Ecto neural progenitor cell (in vitro differentiated cells): ENCODE measurements around the gene ARFGAP2.

ENCODE experiments used
- DNase-seq: peaks from one replicate; pipeline ENCODE4 v3.0.0-alpha.2; 2018; ENCODE audit warnings: low spot score

ARFGAP2 gene

DNA sequence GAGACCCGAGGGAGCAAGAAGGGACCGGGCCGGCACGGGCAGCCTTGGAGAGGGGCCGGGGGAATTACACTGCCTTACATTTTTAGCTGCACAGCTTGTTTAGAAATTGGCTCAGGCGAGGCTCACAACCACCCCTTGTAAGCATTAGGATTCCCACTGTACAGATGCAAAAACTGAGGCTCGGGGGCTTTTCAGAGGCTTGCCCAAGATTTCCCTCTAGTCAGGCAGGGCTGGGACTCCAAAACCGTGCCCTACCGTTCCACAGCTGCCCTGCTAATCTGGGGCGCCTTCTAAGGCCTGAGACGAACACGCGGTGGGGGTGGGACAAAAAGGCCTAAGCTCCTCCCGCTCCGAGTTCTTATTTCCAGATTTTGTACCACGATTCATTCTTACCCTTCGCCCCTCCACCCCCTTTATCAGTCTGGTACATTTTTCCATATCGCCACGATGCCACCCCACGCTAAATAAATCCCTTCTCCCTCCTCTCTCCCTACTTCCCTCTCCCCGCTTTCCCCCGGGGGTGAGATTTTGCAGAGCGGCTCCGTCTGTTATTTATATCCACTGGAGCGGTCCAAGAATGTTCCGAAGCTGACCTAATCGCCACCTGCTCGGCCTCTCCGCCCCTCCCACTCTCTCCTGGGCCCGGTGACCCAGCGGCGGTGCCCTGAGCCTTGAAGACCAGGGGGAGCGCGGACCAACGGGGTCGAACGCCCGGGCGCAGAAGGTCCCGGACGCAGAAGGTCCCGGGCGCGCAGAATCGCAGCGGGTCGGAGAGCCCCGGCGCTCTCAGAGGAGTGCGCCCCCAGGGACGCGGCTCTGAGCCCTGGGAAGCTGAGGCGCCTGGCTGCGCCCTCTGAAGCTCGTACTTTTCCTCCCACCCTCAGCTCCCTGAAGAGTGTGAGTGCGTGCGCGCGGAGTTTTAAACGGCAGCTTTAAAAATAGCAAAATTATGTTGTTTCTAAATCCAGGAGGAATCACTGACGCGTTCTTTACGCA is 10.3 kb upstream of the ARFGAP2 start:
- peak; percentile 68 for DNase-seq

DNA sequence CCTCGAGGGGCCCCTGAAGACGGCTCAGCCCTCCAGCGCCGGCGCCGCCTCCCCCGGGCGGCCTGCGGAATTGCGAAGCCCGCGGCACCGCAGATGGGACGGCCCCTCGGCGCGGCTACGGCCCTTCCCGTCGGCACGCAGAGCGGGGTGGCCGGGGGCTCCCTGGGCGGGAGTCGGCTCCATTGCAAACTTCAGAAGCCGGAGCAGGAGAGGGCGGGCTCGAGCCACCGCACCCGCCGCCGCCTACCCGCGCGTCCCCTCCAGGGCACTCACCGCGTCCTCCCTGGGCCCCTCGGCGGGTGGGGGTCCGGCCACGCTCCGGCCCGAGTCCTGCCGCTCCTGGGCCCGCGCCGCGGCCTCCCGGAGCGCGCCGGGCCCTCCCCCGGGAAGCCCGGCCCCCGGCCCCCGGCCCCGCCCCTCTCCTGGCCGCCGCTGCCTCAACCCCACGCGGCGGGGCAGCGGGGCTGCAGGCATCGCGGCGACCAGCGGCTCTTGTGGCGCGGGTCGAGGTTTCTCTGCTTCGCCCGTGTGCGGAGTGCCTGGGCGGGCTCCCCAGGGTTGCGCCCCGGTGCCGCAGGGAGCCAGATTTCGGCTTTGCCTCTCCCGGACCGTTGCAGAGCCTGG is 9.5 kb upstream of the ARFGAP2 start, which contains the start of gene PACSIN3:
PACSIN3 (minus strand) TSS at position 359 of the 624 bp plus-strand sequence. CDS start 3,707 bp downstream, outside the sequence.
- peak; percentile 80 for DNase-seq

DNA sequence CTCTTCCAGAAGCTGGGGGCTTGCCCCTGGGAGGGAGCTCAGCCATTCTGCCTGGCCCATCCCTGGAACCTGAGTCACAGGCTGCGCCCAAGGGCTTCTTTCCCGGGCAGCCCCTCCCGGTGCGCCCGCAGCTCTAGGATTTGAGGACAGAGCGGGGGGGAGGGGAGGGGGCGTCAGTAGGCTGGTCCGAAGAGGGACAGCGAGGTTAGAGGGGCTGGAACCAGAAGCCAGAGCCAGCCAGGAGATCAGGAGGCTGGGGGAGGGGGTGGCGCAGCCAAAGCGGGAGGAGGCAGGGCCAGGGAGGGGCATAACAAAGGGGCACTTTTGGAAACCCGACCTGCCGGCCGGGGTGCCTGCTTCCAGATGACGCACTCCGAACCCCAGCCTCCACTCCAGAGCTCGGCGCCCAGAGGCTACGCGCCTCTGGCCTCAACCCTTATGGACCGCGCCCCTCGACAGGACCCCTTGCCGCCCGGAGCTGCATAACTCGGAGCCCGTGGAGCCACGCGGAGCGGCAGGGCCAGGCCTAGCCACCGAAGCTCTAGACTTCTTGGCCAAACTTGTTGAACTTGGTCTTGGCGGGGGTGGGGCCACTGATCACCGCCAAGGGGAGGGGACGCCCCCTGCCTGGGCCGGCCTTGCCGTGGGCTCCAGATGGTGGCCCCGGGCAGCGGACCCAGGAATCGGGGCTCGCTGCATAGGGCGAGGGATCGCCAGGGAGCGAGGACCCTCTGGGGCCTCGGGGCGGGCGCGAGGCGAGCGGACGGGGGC is 8.8 kb upstream of the ARFGAP2 start:
- DNase-seq: peak; percentile 75

DNA sequence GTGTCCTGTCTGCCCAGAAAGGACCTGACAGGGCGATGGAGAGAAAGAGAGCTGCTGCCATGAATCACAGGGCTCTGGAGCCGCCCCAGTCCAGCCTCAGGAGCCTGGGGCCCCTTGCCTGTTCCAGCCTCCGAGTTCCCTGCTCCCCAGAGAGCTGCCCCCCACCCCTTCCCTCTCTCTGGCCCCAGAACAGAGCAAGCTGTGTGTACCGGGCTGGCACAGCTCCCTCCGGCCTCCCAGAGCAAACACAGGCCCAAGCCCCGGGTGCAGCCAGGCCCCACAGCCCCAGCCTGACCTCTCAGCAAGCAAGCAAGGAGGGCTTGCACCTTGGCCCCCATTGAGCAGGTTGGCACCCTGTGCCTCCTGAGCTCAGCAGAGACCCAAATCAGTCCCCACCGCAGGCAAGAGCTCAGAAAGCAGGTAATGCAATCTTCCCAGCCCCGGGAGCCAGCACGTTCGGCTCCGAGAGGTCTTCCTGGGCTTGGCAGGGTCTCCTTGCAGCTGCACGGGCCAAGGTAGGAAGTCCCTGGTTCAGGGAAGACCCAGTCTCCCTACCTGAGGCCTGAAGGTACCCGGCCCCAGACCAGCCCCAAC is 8.1 kb upstream of the ARFGAP2 start:
- no peak for DNase-seq

DNA sequence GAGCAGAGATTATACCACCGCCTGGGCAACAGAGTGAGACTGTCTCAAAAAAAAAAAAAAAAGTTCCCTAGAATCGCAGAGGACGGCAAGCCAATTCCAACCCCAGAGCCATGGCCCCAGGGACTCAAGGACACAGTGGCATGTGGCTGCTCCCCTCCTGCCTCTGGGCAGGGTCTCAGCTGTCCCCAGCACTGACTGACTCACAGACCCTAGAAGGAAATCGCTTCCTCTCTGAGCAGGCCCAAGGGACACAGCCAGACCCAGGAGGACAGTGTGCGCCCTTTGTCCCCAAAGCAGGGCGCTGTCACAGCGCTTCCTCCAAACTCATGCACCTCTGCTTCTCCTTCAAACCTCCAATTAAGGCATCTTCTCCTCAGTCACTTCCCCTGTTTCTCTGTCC is 7.3 kb upstream of the ARFGAP2 start:
- no peak for DNase-seq

DNA sequence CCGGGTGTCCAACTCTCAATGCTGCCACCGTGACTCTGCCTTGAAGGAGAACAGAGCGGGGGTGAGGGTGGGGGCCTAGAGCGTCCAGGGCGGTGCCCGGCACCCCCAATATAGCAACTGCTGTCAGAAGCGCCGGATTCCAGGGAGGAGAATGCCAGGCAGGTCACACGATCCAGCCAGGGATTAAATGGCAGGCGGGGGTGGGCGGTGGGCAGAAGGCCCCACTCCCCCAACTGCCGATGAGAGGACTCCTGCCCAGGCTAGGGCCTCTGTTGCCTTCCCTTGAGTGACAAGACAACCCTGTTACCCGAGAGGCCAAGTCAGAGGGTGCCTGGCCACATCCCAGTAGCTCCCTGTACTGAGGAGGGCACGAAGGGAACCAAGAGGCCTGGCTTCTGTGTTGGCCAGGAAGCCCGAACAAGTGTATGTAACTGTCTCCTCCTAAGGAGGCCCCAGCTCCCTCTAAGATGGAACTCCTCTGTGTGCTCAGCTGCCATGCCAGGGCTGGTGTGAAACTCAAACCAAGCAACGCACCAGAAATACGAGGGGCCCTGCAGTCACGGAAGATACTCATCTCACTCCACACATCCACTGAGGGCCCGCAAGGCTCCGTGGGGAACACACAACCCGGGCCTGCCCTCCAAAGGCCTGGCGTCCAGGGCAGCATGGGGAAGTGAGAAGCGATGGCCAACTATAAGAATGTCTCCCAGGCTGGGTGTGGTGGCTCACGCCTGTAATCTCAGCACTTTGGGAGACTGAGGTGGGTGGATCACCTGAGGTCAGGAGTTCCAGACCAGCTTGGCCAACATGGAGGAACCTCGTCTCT is 6.6 kb upstream of the ARFGAP2 start:
- no peak for DNase-seq

DNA sequence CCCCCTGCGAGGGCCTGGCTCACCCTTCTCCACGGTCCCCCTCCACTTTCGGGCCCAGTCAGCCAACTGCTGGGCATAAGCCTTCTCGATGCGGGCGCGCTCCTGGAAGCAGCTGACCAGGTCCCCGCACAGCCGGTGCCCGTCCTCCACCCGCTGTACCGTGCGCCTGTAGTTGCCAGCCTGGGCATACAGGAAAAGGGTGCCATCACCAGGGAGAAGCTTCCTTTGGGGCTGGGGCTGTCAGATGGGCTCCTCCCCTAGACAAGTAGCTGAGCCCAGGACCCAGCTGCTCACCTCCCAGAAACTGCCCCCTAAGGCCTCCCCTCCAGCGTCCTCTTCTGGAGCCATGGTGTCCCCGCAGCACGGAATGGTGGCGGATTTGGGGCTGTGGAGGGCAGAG is 5.7 kb upstream of the ARFGAP2 start:
- no peak for DNase-seq

DNA sequence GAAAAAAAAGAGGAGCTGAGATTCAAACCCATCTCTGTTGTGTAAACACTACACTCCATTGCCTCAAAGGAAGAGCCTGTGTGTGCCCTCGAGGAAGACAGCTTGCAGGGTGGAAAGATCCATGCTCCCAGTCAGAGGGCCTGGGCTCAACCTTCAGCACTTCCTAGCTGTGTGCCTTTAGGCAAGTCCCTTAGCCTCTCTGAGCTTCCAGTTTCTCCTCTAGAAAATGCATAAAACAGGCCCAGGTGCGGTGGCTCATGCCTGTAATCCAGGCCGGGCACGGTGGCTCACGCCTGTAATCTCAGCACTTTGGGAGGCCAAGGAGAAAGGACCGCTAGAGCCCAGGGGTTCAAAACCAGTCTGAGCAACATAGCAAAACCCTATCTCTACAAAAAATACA is 4.6 kb upstream of the ARFGAP2 start:
- DNase-seq: no peak

DNA sequence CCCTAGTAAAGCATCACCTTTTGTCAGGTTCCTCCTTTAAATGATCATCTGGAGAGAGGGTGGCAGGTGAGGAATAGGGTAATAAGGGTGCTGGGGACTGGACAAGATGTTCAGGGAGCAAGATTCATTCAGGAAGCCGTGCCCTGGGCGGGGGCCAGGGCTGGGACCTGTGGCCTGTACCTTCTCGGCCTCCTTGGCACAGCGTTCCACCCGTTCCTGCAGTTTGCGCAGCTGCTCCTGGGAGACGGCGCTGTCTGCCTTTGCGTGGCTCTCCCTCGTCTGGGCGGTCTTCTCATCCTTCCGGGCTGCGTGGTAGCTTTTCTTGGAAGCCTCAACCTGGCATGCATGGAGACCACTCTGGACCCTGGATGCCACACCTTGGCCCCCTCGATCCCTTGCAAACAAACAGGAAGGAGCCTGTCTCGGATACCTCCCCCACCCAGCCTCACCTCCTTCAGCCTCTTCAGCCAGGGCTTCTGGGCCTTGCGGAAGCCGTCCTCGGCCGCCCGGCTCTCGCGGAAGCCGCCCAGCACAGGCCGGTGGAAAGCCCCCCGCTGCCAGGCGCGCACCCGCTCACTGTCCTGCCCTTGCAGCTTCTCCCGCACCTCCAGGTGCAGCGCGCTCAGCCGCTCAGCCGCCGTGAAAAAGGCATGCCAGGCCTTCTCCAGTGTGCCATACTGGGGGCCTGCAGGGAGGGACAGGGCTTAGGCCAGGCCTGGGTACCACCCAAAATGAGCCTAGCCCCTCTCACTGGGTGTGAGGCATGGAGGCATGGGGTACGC is 3.5 kb upstream of the ARFGAP2 start:
- DNase-seq: no peak

DNA sequence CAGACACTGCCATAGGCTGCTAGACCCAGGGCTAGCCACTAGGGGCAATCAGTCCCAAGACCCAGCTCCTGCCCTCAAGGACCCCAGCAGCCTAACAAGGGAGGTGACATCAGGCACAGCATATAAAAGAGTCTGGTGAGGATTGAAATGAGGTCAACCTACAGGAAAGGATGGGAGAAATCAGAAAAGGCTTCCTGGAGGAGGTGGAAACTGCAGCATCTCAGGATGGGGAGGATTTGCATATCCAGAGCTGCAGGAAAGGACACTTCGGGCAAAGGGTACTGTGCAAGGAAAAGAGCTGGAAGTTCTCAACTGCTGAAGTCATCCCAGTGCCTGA is 2.9 kb upstream of the ARFGAP2 start:
- DNase-seq: no peak

DNA sequence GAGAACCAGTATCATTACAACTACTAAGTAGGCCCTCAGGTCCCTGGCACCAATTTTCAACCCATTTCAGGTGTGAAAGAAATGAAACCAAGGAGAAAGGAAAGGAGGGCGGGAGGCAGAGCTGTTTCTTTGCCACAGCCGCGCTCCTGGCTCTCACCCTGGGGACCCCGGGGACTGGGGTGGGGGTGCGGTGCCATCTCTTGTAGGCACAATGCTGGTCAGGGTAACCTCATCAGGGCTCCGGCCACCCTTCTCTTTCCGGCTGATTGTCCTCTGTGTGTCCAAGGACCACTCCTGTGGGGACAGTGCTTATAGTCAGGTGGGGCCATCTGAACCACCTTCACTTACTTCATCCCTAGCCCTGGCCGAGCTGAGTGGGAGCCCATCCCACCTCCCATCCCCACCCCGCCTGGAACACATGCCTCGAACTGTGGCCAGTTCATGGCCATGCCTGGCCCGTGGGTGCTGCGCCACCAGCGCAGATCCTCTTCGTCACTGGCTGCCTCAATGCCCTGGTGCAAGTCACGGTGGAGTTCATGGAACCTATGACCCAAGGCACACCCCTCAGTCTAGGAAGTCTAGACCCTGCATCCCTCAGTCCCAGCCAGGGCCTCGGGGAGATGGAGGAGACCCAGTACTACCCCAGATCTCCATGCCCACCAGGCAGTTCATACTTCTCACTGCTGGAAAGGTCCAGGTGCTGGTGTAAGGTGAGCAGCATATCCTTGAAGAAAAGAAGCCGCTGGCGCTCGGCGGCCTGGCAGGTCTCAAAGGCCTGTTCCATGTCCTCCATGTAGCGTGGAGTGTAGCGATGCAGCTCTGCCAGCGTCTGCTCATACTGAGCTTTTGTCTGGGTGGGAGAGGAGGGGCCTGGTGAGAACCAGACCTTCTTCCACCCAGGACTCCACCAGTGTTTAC is 2.3 kb upstream of the ARFGAP2 start:
- no peak for DNase-seq

DNA sequence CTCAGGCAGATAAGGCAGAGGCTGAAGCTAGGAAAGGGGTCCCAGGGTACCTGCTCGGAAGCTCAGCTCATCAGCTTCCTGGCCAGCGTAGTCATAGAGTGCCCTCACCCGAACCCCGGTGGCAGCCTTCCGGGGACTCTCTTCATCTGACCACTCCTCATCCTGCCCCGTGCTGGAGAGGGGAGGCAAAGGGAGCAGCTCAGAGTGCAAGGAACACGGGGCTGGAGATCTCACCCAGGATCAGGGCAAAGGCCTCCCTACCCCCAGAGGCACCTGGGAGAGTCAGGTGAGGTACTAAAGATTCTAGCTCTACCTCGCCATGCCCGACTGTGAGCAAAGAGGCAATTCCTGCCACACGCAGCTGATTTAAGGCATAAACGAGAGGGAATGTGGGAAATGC is 1.6 kb upstream of the ARFGAP2 start:
- DNase-seq: no peak

DNA sequence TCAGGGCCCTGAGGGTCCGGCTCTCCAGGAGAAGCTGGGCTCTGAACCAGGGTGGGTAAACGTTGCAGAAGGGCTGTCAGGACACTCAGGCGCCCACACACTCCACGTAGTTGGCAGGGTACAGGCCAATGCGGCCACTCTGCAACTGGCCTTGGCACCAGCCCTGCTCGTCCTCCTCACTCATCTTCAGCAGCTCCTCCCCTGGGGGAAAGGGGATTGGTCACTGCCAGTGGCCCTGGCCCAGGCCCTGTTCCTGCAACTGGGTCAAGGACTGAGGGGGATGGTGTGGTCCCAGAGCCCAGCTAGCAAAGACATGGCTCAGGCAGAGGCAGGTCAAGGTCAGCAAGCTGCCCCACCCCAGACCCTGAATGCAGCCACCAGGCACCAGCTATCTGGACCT is 1.2 kb upstream of the ARFGAP2 start:
- DNase-seq: no peak

DNA sequence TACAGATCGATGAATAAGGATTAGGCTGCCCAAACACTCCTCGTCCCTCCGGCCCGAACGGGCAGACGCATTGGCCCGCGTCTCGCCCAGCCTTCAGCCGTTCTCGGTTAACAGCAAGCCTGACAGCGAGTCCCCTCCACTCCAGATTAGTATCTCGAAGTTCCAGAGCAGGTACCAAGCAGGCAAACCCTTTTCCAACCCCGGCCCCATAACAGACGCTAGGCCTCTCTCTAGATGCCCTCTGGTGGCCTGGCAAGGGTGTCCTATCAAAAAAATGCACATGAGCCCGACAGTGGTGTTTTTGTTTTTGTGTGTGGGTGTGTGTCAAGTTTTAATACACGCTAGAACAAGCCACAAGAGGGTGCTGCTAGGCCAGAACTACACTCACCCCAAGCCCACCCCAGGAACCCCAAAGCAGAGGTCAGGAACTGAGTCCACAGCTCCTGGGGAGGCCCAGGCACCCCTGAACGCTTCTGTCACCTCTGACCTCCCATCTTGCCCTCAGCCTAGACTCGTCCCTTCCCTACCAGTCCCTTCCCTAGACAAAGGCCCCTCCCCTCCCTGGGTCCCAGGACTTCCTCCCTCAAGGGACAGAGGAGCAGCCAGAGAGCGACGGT is 658 bp upstream of the ARFGAP2 start:
- peak; percentile 78 for DNase-seq

DNA sequence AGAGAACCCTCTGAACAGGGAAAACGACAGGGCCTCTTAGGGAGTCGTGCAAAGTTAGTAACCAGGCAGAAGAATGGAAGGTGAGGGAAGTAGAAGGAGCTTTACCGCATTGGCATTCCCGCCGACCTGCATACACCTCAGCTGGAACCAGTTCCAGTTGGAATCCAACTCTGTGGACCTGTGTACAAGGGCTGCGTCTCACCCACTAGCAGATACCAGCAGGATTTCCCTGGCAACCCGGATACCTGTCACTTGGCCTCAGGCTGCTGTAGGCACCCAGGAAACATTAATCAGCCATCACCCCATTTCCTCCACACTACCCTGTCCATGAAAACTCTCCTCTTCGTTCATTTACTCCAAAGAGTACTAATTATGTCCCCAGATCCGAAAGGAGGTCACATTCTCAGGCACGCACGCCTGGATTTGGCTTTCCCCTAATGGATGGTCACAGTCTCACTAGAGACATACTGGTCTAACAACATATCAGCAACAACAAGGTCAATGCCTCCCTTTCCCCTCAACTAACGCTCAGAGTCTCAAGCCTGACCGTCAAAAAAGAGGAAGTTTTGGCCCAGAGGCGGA is 842 bp downstream of the ARFGAP2 start:
- DNase-seq: no peak

DNA sequence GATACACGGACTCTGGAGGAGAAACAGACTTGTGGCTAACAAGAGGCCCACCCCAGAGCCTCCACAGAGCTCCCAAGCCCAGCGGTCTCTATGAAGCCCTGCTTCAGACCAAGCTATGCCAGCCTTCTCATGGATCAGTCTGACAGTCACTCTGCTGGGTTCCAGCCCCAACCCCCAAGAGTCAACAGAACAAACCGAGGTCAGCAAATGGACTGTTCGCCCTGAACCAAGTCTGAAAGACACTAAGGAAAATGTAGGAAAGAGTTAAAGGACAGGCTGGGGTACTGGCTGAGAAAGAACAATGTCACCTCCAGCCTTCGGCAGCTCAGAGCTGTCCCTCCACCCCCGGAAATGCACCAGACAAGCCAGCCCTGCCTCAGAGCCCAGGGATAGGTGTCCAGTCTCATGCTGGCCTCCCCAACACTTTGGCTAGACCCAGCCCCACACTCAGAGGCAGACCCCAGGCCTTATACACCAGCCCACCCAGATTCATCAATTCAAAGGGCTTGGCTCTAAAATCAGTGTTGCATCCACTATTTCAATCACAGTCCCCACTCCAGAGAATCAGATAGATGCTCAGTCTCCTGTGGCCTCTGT is 3.8 kb downstream of the ARFGAP2 start:
- no peak for DNase-seq

DNA sequence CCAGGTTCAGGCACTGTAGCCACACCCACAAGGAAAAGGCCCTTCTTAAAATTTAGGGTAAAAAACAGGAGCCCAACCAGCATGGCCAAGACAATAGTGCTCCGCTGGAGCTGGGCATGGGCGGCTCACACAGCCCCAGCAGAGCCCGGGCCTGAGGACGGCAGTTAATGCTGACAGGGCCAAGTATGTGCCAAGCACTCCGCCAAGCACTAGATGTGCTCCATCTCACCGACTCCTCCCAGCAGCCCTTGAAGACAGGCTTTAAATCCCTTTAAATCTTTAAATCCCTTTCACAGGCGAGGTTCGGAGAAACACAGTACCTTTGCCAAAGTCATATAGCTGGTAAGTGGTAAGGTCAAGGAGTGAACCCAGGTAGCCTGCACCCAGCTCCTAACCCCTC is 4.8 kb downstream of the ARFGAP2 start:
- DNase-seq: no peak
